Panc1 (cell line): ENCODE data around the gene BTNL8. TPM values are rescaled to one million over a fixed set of nuclear protein-coding genes. Genes with fewer than 3 reads are reported as not detected.

Experiments
- ATAC-seq: fragments of 200-7000 bp; cut with Tn5 transposase; 2 replicates; pipeline ENCODE4 v1.9.1; 2020; ENCODE audit warnings: mild to moderate bottlenecking, moderate library complexity
- BruUV-seq: library from RNA; stranded (reverse); fragments of 400-500 nt; replicated peaks from 2 replicates; lab custom pipeline; 2021; lab: Mats Ljungman, UMichigan
- CTCF ChIA-PET: fragments of 300-600 bp; sonication (Branson Sonifier 250); formaldehyde crosslinking; loops from one replicate; lab custom pipeline; 2022; ENCODE audit warnings: antibody characterized with exemption; lab: Charles Lee
- POLR2A ChIA-PET: fragments of 300-600 bp; sonication (Branson Sonifier 250); formaldehyde crosslinking; loops from one replicate; lab custom pipeline; 2022; ENCODE audit warnings: antibody characterized with exemption; lab: Charles Lee
- DNase-seq: peaks from one replicate; pipeline ENCODE4 v3.0.0-alpha.2; 2010; ENCODE audit warnings: low read depth, low spot score
- H3K27ac ChIP-seq: 2 replicates; pipeline ENCODE4 v1.5.1; 2011; ENCODE audit warnings: mild to moderate bottlenecking, low read length, inconsistent platforms
- H3K27me3 ChIP-seq: fragments of 200-500 bp; sonication (Bioruptor generic); 2 replicates; pipeline ENCODE4 v1.6.0; 2014; ENCODE audit warnings: low read length, inconsistent platforms; ENCODE audit not compliant: control insufficient read depth, insufficient read depth
- H3K36me3 ChIP-seq: fragments of 200-500 bp; sonication (Bioruptor generic); 2 replicates; pipeline ENCODE4 v1.5.1; 2014; ENCODE audit warnings: inconsistent platforms, mild to moderate bottlenecking, low read length, moderate library complexity; ENCODE audit not compliant: control insufficient read depth, insufficient read depth
- H3K4me1 ChIP-seq: 2 replicates; pipeline ENCODE4 v1.5.1; 2011; ENCODE audit warnings: inconsistent platforms, mild to moderate bottlenecking, low read length, moderate library complexity; ENCODE audit not compliant: control insufficient read depth, insufficient read depth
- H3K4me3 ChIP-seq, 2 experiments: 2 replicates each; pipeline ENCODE4 v1.5.1; 2011 to 2012; ENCODE audit warnings: low read depth in 2 of 2, low read length in 2 of 2, mild to moderate bottlenecking in 2 of 2, inconsistent platforms in 1 of 2, moderate library complexity in 1 of 2
- H3K9me3 ChIP-seq: fragments of 200-500 bp; sonication (Bioruptor generic); 2 replicates; pipeline ENCODE4 v1.5.1; 2014; ENCODE audit warnings: low read depth, mild to moderate bottlenecking, inconsistent platforms, low read length, moderate library complexity; ENCODE audit not compliant: control insufficient read depth, insufficient read depth
- POLR2AphosphoS5 ChIP-seq: IDR thresholded peaks from 2 replicates; pipeline ENCODE4 v1.6.1; 2012; ENCODE audit warnings: mild to moderate bottlenecking, low read depth, low read length, moderate library complexity
- SIN3A ChIP-seq: IDR thresholded peaks from 2 replicates; pipeline ENCODE4 v1.6.1; 2012; ENCODE audit warnings: low read depth, mild to moderate bottlenecking, low read length, moderate library complexity, borderline replicate concordance; ENCODE audit not compliant: insufficient read depth
- TCF7L2 ChIP-seq: IDR thresholded peaks from 2 replicates; pipeline ENCODE4 v1.6.1; 2011; ENCODE audit warnings: mild to moderate bottlenecking, low read depth, low read length, inconsistent platforms
- in situ Hi-C: cut with HindIII; loops from 2 replicates; pipeline ENCODE4 v1.10.0; 2016; ENCODE audit warnings: low sequenced_read_pairs, low pct_unique_long_range_greater_than_20kb
- intact Hi-C: fragments of 100-400 bp; cut with micrococcal nuclease; formaldehyde crosslinking; loops from one replicate; pipeline ENCODE4 v1.10.0; 2022; ENCODE audit not compliant: unreplicated experiment
- total RNA-seq: library from RNA; stranded (reverse); gene quantifications from one replicate; pipeline ENCODE4 v1.2.1, GENCODE V29; 2021; ENCODE audit not compliant: unreplicated experiment
- TF ChIP-seq, protein P1 (sequence below), 2 experiments: IDR thresholded peaks; 2 replicates each; pipeline ENCODE4 v1.6.1; 2011 to 2012; ENCODE audit warnings: low read depth in 2 of 2, control low read depth in 1 of 2, low read length in 1 of 2, mild to moderate bottlenecking in 1 of 2, moderate library complexity in 1 of 2; ENCODE audit not compliant: insufficient read depth in 1 of 2
- TF ChIP-seq, protein P2 (sequence below): fragments of 450-650 bp; IDR thresholded peaks from 2 replicates; pipeline ENCODE4 v1.5.1; 2017; ENCODE audit warnings: mild to moderate bottlenecking

The BTNL8 gene
- total RNA-seq, 1 experiment from 2014 or later = not detected

DNA sequence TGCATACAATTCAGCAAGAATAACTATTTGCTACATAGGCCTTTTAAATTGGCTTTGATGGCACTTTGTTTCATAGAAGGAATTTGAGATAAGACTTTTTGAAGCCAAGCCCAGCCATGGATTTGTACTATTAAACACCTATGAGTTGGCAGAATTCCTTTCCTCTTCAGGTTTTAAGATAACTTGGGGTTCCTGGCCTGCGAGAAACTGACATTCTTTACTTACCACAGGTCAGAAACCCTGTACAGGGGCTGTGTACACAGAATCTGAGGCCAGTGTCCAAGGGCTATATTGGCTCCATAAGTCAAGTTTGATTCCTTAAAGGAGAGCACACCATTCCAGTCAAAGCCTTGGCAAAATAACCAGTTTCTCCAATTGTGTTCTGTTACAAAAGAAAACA is 78.9 kb downstream of the BTNL8 start:
- ATAC-seq (no peak), DNase-seq (no peak)
- Histone ChIP-seq H3K4me1 (no peaks in the 10 kb centered on the region), H3K27me3 (no peaks in the 10 kb centered on the region), H3K36me3 (no peaks in the 10 kb centered on the region), H3K27ac (no peak overlapping the region), H3K9me3 (no peaks in the 10 kb centered on the region), H3K4me3 (no peak overlapping the region)
- in situ Hi-C loops (no loop called here), intact Hi-C loops (no loop called here)
- no TSS peak for BruUV-seq
- POLR2A ChIA-PET = no interaction called here
- no peak for TF ChIP-seq SIN3A
- TF ChIP-seq, protein P1, sequence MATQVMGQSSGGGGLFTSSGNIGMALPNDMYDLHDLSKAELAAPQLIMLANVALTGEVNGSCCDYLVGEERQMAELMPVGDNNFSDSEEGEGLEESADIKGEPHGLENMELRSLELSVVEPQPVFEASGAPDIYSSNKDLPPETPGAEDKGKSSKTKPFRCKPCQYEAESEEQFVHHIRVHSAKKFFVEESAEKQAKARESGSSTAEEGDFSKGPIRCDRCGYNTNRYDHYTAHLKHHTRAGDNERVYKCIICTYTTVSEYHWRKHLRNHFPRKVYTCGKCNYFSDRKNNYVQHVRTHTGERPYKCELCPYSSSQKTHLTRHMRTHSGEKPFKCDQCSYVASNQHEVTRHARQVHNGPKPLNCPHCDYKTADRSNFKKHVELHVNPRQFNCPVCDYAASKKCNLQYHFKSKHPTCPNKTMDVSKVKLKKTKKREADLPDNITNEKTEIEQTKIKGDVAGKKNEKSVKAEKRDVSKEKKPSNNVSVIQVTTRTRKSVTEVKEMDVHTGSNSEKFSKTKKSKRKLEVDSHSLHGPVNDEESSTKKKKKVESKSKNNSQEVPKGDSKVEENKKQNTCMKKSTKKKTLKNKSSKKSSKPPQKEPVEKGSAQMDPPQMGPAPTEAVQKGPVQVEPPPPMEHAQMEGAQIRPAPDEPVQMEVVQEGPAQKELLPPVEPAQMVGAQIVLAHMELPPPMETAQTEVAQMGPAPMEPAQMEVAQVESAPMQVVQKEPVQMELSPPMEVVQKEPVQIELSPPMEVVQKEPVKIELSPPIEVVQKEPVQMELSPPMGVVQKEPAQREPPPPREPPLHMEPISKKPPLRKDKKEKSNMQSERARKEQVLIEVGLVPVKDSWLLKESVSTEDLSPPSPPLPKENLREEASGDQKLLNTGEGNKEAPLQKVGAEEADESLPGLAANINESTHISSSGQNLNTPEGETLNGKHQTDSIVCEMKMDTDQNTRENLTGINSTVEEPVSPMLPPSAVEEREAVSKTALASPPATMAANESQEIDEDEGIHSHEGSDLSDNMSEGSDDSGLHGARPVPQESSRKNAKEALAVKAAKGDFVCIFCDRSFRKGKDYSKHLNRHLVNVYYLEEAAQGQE (IDR thresholded peaks at IDR 0.05; ENCODE audit: insufficient read depth in 1 of 2, low read depth in 2 of 2, low read length in 1 of 2) = no peak
- TF ChIP-seq POLR2AphosphoS5 = no peak
- TF ChIP-seq, protein P2, sequence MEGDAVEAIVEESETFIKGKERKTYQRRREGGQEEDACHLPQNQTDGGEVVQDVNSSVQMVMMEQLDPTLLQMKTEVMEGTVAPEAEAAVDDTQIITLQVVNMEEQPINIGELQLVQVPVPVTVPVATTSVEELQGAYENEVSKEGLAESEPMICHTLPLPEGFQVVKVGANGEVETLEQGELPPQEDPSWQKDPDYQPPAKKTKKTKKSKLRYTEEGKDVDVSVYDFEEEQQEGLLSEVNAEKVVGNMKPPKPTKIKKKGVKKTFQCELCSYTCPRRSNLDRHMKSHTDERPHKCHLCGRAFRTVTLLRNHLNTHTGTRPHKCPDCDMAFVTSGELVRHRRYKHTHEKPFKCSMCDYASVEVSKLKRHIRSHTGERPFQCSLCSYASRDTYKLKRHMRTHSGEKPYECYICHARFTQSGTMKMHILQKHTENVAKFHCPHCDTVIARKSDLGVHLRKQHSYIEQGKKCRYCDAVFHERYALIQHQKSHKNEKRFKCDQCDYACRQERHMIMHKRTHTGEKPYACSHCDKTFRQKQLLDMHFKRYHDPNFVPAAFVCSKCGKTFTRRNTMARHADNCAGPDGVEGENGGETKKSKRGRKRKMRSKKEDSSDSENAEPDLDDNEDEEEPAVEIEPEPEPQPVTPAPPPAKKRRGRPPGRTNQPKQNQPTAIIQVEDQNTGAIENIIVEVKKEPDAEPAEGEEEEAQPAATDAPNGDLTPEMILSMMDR = no peak
- TF ChIP-seq TCF7L2 = no peak
- CTCF ChIA-PET = no interaction called here

DNA sequence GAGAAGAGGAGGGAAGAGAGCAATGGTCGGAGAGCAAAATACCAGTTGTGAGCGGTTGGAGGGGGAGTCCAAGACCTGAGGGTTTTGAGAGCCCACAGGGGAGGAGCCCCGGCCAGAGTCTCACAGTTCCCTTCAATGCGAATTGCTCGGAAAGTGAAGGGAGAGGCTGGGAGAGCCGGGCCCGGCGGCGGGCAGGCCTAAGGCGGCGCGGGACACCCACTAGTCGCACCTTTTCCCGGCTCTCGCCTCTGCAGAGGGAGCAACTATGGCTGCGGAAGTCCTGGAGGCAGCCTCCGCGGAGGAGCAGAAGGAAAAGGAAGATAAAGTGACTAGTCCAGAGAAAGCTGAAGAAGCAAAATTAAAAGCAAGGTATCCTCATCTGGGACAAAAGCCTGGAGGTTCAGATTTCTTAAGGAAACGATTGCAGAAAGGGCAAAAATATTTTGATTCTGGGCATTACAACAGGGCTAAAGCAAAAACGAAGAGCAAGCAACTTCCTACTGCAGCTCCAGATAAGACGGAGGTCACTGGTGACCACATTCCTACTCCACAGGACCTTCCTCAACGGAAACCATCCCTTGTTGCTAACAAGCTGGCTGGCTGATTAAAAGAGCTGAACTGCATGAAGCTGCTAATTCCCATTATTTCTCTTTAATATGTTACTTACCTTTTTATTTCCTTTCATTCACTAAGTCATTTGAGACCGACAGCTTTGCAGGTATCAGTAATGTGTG is 83.2 kb downstream of the BTNL8 start:
- POLR2A ChIA-PET = no interaction called here
- CTCF ChIA-PET = no interaction called here
- Histone ChIP-seq H3K4me3 (no peak overlapping the region), H3K36me3 (no peaks in the 10 kb centered on the region), H3K4me1 (no peaks in the 10 kb centered on the region), H3K27ac (no peak overlapping the region), H3K9me3 (no peaks in the 10 kb centered on the region), H3K27me3 (no peaks in the 10 kb centered on the region)
- no peak for DNase-seq
- ATAC-seq = no peak
- in situ Hi-C loops (no loop called here), intact Hi-C loops (no loop called here)
- no peak for TF ChIP-seq SIN3A
- TF ChIP-seq POLR2AphosphoS5 = no peak
- no peak for TF ChIP-seq TCF7L2
- TF ChIP-seq, protein P1 (IDR thresholded peaks at IDR 0.05; ENCODE audit: insufficient read depth in 1 of 2, low read depth in 2 of 2, low read length in 1 of 2) = no peak
- TF ChIP-seq, protein P2 = no peak
- BruUV-seq = no TSS peak
